GM18508 (cell line): ENCODE results near the gene TXNRD2.

ENCODE experiments used
- ATAC-seq: cut with Tn5 transposase; IDR thresholded peaks from one replicate; pipeline ENCODE4 v1.9.1; 2021; ENCODE audit warnings: moderate number of reproducible peaks; ENCODE audit not compliant: insufficient read depth, unreplicated experiment

The TXNRD2 gene

DNA sequence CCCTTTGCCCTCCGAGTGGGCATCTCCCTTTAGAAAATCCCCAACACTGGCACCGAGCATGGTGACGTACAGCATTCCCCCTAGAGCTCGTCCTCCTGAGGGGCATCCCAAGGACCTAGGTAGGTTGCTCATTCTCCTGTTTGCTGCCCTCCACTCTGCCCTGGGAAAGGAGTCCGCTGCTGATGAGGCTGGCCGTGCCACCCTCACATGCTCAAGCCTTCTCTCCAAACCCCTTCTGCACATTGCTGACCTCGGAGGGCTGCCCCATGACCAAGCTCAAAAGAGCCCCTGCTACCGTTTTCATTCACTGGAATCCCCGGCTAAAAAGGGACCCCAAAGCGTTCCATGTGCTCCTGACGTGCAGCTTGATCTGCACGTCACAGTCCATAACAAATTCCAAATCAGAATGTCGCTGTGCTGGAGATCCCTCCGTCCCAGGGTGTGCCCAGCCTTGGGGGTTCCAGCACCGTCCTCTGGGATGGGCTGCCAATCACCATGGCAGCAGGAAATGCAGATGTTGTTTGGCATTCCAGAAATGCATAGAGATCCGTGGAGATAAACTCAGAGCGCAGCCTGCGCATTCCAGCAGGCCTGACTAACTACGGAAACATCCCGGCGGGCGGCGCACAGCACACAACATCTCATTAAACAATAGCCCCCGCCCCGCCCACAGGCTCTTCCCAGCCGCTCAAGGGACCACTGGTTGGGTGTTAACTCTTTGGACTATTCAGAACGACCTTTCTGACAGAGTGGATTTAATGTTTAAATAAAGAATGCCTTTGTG, 60.6 kb downstream of the TXNRD2 start:
- ATAC-seq = no peak

GRCh38 chr22:19879992-19880785, 61.4 kb downstream of the TXNRD2 start:
- ATAC-seq = no peak

DNA sequence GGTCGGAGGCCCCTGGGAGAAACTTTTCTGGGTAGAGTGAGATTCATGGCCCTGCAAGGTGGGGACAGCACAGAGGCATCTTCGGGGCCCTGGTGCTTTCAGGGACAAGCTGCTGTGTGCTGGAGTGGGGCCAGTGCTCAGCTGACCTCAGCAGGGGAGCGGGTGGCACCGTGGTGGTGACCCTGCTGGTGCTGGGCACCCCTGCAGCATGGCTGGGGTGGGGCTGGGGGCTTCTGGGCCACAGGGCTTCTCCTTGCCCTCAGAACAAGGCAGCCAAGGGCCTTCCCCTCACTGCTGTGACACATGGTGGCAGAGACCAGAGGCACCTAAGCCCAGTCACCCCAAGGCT, 62.0 kb downstream of the TXNRD2 start:
- no peak for ATAC-seq

DNA sequence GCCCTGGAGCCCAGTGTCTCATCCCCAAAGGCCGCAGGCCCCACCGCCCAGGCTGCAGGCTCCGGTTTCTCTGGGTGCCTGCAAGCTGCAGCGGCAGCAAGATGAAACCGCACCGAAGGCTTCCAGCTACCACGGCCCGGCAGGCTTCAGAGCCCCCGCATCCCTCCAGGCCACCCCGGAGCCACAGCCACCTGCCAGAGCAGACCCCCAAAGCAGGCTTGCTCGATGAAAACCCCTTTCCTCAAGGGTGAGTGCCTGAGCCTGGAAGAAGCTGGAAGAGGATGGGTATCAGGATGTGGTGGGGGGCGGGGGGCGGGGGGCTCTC, 62.4 kb downstream of the TXNRD2 start:
- ATAC-seq = no peak

DNA sequence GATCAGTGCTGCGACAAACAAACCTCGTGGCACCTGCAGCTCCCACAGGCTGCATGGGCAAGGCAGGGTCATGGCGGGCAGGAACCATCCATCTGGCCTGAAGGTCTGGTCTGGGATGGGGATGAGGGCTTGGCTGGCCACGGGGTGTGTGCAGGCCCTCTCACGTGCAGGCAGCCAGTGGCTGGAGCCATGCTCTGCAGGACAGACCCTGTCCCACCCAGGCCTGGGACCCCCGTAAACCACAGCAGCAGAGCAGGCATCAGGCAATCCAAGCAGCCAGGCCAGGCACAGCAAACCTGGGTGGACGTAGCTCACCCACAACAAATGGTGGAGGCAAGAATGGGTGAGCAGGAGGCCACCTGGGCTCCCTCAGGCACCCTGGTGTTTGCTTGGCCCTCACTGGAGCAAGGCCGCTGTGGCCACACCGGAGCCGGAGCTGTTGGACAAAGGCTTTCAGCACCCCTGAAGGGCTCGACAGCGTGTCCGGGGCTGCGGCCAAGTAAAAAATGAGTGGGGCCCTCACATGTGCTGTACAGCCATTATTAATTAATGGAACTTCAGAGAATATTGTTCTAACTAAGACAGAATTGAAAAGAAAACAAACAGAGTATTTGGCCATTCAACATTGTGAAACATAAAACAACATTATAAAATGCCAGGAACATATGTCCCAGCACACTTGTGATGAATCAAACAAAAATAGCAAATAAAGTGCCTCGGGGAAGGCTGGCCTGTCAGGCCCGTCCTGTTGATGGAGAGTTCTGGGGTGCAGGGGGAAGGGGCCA, 63.0 kb downstream of the TXNRD2 start:
- ATAC-seq = no peak

DNA sequence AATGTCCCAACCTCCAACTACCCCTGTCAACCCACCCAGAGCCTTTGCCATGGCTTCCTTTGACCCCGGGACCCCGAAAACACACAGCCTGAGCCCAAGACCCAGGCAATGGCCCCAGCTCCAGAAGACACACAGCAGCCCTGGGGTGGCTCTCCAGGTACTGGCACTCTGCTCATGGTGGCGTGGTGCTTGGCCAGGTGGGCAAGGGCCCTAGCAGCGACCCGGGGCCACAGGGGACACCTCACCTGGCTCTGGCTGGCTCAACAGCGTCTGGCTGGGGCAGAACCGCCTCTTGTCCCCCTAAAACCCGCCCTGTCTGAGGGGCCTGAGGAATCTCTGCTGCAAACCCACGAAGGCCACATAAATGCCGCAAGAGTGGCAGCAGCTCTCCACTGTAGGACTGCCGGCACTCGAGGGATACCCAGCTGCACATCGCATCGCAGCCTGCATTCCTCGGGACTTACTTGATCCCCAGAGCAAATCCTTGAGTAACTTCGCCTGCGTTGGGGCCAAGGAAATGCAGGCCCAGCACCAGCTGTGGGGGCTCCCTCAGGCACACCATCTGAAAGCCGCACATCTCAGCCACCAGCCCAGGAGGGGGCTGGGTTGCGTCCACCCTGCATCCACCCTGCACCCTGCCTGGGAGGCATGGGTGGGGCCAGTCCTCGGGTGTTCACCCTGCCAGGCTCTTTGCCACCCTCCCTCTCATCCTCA, 63.8 kb downstream of the TXNRD2 start:
- ATAC-seq = no peak

DNA sequence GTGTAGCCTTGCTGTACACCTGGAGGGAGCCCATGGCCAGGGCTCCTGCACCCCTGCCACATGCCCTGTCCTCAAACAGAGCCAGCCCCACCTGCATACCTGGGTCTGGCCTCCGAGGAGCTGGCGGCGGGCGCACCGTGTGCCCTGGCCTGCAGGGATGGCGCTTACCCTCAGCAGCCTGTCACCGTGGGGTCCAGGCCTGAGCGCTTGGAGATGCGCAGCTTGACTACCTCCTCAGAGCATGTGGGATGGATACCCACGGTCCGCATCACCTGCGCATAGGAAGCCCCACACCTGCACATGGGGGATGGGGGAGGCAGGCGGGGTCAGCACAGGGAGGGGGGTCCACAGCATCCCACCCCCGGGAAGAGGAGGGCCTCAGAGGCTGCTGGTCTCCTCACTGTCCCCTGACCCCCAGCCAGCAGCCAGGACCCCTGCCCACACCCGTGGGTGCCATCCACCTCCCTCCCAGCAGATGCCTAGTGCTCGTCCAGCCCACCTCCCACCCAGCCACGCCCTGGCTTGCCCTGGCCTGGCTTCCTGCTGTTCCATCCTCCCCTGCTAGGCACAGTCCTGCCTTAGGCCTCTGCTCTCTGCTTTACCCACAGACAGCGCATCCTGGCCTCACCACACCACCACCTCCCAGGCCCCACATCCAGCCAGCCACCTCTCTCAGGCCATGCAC, 64.5 kb downstream of the TXNRD2 start:
- ATAC-seq = no peak

GRCh38 chr22:19876314-19876940, 65.2 kb downstream of the TXNRD2 start:
- ATAC-seq = no peak

- ATAC-seq = no peak
Measured at GRCh38 chr22:19875531-19876313, 65.9 kb downstream of the TXNRD2 start.

- no peak for ATAC-seq
Measured at GRCh38 chr22:19875061-19875530, 66.5 kb downstream of the TXNRD2 start.

GRCh38 chr22:19874307-19875060, 67.1 kb downstream of the TXNRD2 start:
- no peak for ATAC-seq

DNA sequence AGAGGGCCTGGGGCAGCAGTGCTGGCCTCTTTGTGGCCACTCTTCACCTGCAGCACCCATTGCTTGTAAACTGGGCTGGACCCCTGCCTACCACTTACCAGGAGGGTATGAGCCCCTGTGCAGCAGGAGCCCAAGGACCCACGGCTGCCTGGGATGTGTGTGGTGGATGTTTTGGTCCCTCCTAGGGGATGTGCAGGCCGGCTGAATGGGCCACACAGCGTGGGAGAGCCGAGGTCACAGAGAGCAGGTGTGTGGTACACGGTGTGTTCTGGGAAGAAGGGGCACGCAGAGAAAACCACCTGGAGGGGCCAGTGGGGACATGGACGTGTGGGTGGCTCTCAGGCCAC, 67.7 kb downstream of the TXNRD2 start:
- no peak for ATAC-seq

DNA sequence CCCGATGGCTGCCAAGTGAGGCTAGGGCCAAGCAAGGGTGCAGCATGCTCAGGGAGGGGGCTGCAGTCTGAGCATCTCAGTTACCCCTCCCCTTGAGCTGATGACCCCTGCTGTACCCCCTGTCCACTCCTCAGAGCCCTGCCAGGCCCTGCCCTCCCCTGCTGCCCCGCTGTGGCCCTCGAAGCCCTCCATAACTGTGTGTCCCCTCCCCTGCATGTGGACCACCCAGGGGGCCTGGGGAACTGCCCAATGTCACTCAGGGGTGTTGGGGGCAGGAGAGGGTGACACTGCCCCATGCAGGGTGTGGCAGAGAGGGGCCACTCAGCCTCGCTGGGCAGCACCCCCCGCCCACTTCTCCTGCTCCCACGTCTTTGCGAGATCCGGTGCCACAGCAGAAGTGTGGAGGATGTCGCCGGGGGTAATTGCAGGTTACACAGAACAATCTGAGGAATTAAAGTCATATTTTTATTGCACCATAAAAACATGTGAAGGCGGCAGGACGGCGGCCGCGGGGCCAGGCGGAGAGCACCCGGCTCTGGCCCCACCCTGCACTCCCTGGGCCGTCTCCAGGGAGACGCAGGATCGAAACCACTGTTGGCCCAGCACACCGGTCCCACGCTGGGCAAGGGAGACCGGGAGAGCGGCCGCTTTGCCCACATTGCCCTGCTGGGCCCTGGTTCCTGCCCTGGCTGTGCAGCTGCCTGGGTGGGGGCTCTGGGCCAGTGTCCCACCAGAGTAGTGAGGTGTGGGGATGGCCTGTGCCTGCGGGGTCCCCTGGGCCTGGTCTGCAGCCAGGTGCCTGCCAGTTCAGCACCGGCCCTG, 68.3 kb downstream of the TXNRD2 start:
- ATAC-seq = no peak

- ATAC-seq = no peak
Measured at GRCh38 chr22:19872779-19873137, 68.9 kb downstream of the TXNRD2 start.

DNA sequence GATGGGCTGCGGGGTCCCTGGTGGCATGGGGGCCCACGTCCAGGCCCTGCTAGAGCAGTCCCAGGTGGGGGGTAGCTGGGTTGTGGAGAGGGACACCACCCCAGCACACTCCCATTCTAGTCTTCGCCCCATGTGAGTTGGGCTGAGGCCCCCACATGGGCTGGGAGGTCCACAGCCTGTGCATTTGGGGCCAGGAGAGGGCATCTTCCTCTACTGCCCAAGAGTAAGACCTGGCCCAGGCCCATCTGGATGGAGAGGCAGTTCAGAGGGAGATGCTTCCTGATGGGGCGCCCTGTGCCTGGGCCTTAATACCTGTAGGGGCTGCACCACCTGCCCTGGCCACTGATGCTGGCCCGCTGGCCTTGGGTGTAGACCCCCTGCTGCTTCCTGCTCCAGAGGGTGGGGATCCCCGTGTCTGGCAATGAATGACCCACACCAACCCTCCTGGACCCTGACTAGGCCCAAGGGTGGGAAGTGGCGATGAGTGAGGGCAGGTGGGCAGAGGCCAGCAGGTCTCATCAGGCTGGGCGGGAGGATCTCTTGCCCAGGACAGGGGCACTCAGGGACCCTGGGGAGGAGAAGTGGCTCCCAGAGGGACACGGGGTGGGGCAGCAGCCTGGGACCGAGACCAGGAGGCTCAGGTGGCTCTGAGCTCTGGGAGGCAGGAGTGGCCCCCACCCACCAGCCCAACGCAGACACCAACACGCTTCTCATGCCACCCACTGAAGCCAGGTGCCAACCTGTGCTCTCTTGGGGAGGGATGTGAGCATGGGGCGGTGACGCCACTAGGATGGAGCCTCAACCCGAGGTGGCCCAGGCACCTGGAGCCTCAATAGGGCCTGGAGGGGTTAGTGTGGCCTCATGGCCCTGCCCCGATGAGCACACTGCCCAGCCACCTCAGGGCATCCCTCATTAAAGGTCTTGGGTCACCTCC, 69.5 kb downstream of the TXNRD2 start:
- ATAC-seq = no peak
